ENCODE data around the gene RPS6KB2.

Gene RPS6KB2

GRCh38 chr11:67468056-67468455, 39.8 kb downstream of the RPS6KB2 start:
- H4K20me1 ChIP-seq (ENCODE audit: insufficient read depth, low read length) = no peaks in the 10 kb centered on the region
- H3K9ac ChIP-seq (ENCODE audit: low read length) = peak overlapping the region; percentile 79; the same call in 1 of the 2 replicates
- no peaks in the 10 kb centered on the region for H3K36me3 ChIP-seq (replicated peaks; ENCODE audit: insufficient read depth, low read length)
- no peak overlapping the region for H3K27ac ChIP-seq (ENCODE audit: low read length)
- peak overlapping the region; percentile 90 for H3K4me3 ChIP-seq (ENCODE audit: low read length)
- H3F3A ChIP-seq (ENCODE audit: insufficient read depth, low read length) = no peaks in the 10 kb centered on the region
- H3K4me1 ChIP-seq (ENCODE audit: low read length) = peaks cover 12% of the 10 kb centered on the region
- H3K9me2 ChIP-seq (replicated peaks; ENCODE audit: insufficient read depth, low read length) = no peaks in the 10 kb centered on the region
- no peak for DNase-seq
- no peak for TF ChIP-seq EZH2phosphoT487 (IDR thresholded peaks at IDR 0.05; ENCODE audit: low read length)
- no peak for TF ChIP-seq EZH2 (optimal IDR thresholded peaks at IDR 0.05; ENCODE audit: low read depth, low read length)
- TF ChIP-seq CTCF (IDR thresholded peaks at IDR 0.05; ENCODE audit: low read length) = no peak
- no peak overlapping the region for H2AFZ ChIP-seq (ENCODE audit: low read length)
- H3K9me3 ChIP-seq (replicated peaks; ENCODE audit: insufficient read depth, low read length) = no peaks in the 10 kb centered on the region
- H3K27me3 ChIP-seq (replicated peaks; ENCODE audit: insufficient read depth, low read length) = no peaks in the 10 kb centered on the region; the same call in 1 of the 2 replicates
- peaks cover 11% of the 10 kb centered on the region for H3K79me2 ChIP-seq (ENCODE audit: low read length)
- H3K4me2 ChIP-seq (ENCODE audit: low read depth, low read length) = peak overlapping the region; percentile 92

- Histone ChIP-seq H3K9ac (ENCODE audit: low read length) (peak overlapping the region; percentile 79), H3K27me3 (replicated peaks; ENCODE audit: insufficient read depth, low read length) (no peaks in the 10 kb centered on the region; the same call in 1 of the 2 replicates), H3K27ac (ENCODE audit: low read length) (no peak overlapping the region), H3K9me3 (replicated peaks; ENCODE audit: insufficient read depth, low read length) (no peaks in the 10 kb centered on the region), H3K79me2 (ENCODE audit: low read length) (peaks cover 11% of the 10 kb centered on the region), H2AFZ (ENCODE audit: low read length) (peak overlapping the region; percentile 74; the same call in 1 of the 2 replicates), H3K4me3 (ENCODE audit: low read length) (peak overlapping the region; percentile 90), H4K20me1 (ENCODE audit: insufficient read depth, low read length) (no peaks in the 10 kb centered on the region), H3K4me1 (ENCODE audit: low read length) (peaks cover 12% of the 10 kb centered on the region), H3K9me2 (replicated peaks; ENCODE audit: insufficient read depth, low read length) (no peaks in the 10 kb centered on the region), H3F3A (ENCODE audit: insufficient read depth, low read length) (no peaks in the 10 kb centered on the region), H3K4me2 (ENCODE audit: low read depth, low read length) (peak overlapping the region; percentile 92), H3K36me3 (replicated peaks; ENCODE audit: insufficient read depth, low read length) (no peaks in the 10 kb centered on the region)
- no peak for DNase-seq
- TF ChIP-seq EZH2phosphoT487 (IDR thresholded peaks at IDR 0.05; ENCODE audit: low read length) = no peak
- no peak for TF ChIP-seq EZH2 (optimal IDR thresholded peaks at IDR 0.05; ENCODE audit: low read depth, low read length)
- no peak for TF ChIP-seq CTCF (IDR thresholded peaks at IDR 0.05; ENCODE audit: low read length)
These were observed 40.1 kb downstream of the RPS6KB2 start for GRCh38 chr11:67468456-67468758.

- peak; percentile 57 for TF ChIP-seq CTCF (IDR thresholded peaks at IDR 0.05; ENCODE audit: low read length)
- TF ChIP-seq EZH2 (optimal IDR thresholded peaks at IDR 0.05; ENCODE audit: low read depth, low read length) = no peak
- H3K4me1 ChIP-seq (ENCODE audit: low read length) = peaks cover 10% of the 10 kb centered on the region
- peak within 1 kb of the TSS; percentile 100 for H2AFZ ChIP-seq (ENCODE audit: low read length)
- H4K20me1 ChIP-seq (ENCODE audit: insufficient read depth, low read length) = no peaks in the 10 kb centered on the region
- peaks cover 11% of the 10 kb centered on the region for H3K79me2 ChIP-seq (ENCODE audit: low read length)
- no peaks in the 10 kb centered on the region for H3F3A ChIP-seq (ENCODE audit: insufficient read depth, low read length)
- no peak within 1 kb of the TSS; the same call in 1 of the 2 replicates for H3K27ac ChIP-seq (ENCODE audit: low read length)
- no peaks in the 10 kb centered on the region for H3K9me2 ChIP-seq (replicated peaks; ENCODE audit: insufficient read depth, low read length)
- peak within 1 kb of the TSS; percentile 80 for H3K9ac ChIP-seq (ENCODE audit: low read length)
- peak; percentile 92 for DNase-seq
- H3K9me3 ChIP-seq (replicated peaks; ENCODE audit: insufficient read depth, low read length) = no peaks in the 10 kb centered on the region
- H3K4me3 ChIP-seq (ENCODE audit: low read length) = peak within 1 kb of the TSS; percentile 99
- no peaks in the 10 kb centered on the region; the same call in 1 of the 2 replicates for H3K27me3 ChIP-seq (replicated peaks; ENCODE audit: insufficient read depth, low read length)
- H3K4me2 ChIP-seq (ENCODE audit: low read depth, low read length) = peak within 1 kb of the TSS; percentile 100
- no peaks in the 10 kb centered on the region for H3K36me3 ChIP-seq (replicated peaks; ENCODE audit: insufficient read depth, low read length)
These were observed 40.6 kb downstream of the RPS6KB2 start, which contains the start of gene TMEM134 for GRCh38 chr11:67468759-67469507. TSS of gene TMEM134 (minus strand) at chr11:67469251. CDS start at chr11:67469192, 59 bp downstream.
